ENCODE results near the gene TSGA10IP. TPM values are rescaled to one million over a fixed set of nuclear protein-coding genes. Genes with fewer than 3 reads are reported as not detected.

Gene TSGA10IP
- total and polyA plus RNA-seq, 10 of the 15 experiments (the other 5 are each of a cell fraction or from before 2014, with no cell fraction given): not detected

DNA sequence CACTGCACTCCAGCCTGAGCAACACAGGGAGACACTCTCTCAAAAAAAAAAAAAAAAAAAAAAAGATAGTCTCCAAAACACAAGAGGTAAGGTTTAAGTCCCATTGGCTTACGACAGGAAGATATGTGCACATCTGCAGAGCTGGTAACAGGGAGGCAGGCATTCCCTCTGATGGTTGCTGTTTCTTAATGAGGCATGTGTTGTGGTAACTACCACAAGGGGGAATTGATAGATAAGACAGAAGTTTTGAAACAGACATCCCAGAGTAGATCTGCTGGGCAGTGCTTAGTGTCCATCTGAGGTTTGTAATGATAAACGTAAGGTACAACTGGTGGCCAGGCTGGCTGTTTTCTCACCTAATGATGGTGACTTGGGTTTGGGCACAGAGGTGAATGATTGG is 52.0 kb downstream of the TSGA10IP start:
- ChIA-PET RAD21 (ENCODE audit: unreplicated experiment) (interaction anchor here (0.7 kb wide), 1 partner anchor 285 kb away, joined by 3 read pairs; no protein-coding TSS in a partner anchor), POLR2A (interaction anchor here (0.6 to 0.7 kb wide), 2 partner anchors 13 to 61 kb away, joined by 3 to 4 read pairs; no protein-coding TSS in a partner anchor), SMC1A (ENCODE audit: uncharacterized antibody, unreplicated experiment) (no interaction called here), CTCF (interaction anchor here (0.6 kb wide), 1 partner anchor 47 kb away, joined by 3 read pairs; no protein-coding TSS in a partner anchor)
- no peak for DNase-seq (ENCODE audit: low read depth, low spot score)
- Histone ChIP-seq H4K20me1 (ENCODE audit: control insufficient read depth, insufficient read depth) (no peaks in the 10 kb centered on the region), H3K9ac (ENCODE audit: control insufficient read depth, insufficient read depth, low read length) (no peak overlapping the region), H3K4me3 (no peak overlapping the region), H3K9me3 (replicated peaks; ENCODE audit: control insufficient read depth, insufficient read depth, low read length) (no peaks in the 10 kb centered on the region), H3K27ac (ENCODE audit: control insufficient read depth, insufficient read depth) (no peak overlapping the region), H3K36me3 (ENCODE audit: control insufficient read depth in 2 of 2, insufficient read depth in 2 of 2, low read length in 1 of 2) (peaks cover 17 to 25% of the 10 kb centered on the region in 2 experiments), H3K79me2 (ENCODE audit: control insufficient read depth, insufficient read depth, low read length) (peaks cover 20% of the 10 kb centered on the region), H2AFZ (ENCODE audit: control insufficient read depth, low read depth, low read length) (no peak overlapping the region), H3K4me2 (ENCODE audit: control insufficient read depth, insufficient read depth) (no peak overlapping the region), H3K4me1 (ENCODE audit: control insufficient read depth, insufficient read depth, low read length) (peaks cover 3% of the 10 kb centered on the region), H3K27me3 (replicated peaks in 1 of 2; ENCODE audit: control insufficient read depth in 2 of 2, insufficient read depth in 2 of 2, low read length in 1 of 2) (no peaks in the 10 kb centered on the region)
- BruUV-seq (replicated peaks): no TSS peak
- intact Hi-C loops (cut with micrococcal nuclease; ENCODE audit: unreplicated experiment) (no loop called here), in situ Hi-C loops (cut with MboI) (no loop called here)
- FAIRE-seq: no peak
- WGBS (ENCODE audit: insufficient coverage, insufficient replicate concordance, low lambda C conversion rate, missing lambda C conversion rate): 100% methylated on average over 2 of the region's 2 CpGs
- TF ChIP-seq ZNF207 (IDR thresholded peaks at IDR 0.05; ENCODE audit: borderline replicate concordance): no peak
- no peak for TF ChIP-seq JUND (IDR thresholded peaks at IDR 0.05; ENCODE audit: low read depth, low read length)
- TF ChIP-seq, protein P1, sequence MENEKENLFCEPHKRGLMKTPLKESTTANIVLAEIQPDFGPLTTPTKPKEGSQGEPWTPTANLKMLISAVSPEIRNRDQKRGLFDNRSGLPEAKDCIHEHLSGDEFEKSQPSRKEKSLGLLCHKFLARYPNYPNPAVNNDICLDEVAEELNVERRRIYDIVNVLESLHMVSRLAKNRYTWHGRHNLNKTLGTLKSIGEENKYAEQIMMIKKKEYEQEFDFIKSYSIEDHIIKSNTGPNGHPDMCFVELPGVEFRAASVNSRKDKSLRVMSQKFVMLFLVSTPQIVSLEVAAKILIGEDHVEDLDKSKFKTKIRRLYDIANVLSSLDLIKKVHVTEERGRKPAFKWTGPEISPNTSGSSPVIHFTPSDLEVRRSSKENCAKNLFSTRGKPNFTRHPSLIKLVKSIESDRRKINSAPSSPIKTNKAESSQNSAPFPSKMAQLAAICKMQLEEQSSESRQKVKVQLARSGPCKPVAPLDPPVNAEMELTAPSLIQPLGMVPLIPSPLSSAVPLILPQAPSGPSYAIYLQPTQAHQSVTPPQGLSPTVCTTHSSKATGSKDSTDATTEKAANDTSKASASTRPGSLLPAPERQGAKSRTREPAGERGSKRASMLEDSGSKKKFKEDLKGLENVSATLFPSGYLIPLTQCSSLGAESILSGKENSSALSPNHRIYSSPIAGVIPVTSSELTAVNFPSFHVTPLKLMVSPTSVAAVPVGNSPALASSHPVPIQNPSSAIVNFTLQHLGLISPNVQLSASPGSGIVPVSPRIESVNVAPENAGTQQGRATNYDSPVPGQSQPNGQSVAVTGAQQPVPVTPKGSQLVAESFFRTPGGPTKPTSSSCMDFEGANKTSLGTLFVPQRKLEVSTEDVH (IDR thresholded peaks at IDR 0.05; ENCODE audit: low read depth, partially characterized antibody): no peak
- TF ChIP-seq EED (IDR thresholded peaks at IDR 0.05; ENCODE audit: low read depth): no peak
- TF ChIP-seq SMAD5 (IDR thresholded peaks at IDR 0.05; ENCODE audit: low read depth): no peak
- TF ChIP-seq, protein P2, sequence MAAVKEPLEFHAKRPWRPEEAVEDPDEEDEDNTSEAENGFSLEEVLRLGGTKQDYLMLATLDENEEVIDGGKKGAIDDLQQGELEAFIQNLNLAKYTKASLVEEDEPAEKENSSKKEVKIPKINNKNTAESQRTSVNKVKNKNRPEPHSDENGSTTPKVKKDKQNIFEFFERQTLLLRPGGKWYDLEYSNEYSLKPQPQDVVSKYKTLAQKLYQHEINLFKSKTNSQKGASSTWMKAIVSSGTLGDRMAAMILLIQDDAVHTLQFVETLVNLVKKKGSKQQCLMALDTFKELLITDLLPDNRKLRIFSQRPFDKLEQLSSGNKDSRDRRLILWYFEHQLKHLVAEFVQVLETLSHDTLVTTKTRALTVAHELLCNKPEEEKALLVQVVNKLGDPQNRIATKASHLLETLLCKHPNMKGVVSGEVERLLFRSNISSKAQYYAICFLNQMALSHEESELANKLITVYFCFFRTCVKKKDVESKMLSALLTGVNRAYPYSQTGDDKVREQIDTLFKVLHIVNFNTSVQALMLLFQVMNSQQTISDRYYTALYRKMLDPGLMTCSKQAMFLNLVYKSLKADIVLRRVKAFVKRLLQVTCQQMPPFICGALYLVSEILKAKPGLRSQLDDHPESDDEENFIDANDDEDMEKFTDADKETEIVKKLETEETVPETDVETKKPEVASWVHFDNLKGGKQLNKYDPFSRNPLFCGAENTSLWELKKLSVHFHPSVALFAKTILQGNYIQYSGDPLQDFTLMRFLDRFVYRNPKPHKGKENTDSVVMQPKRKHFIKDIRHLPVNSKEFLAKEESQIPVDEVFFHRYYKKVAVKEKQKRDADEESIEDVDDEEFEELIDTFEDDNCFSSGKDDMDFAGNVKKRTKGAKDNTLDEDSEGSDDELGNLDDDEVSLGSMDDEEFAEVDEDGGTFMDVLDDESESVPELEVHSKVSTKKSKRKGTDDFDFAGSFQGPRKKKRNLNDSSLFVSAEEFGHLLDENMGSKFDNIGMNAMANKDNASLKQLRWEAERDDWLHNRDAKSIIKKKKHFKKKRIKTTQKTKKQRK (IDR thresholded peaks at IDR 0.05; ENCODE audit: low read depth, low read length): no peak
- TF ChIP-seq GATAD2B (conservative IDR thresholded peaks at IDR 0.05; ENCODE audit: low read depth): no peak
- TF ChIP-seq, protein P3, sequence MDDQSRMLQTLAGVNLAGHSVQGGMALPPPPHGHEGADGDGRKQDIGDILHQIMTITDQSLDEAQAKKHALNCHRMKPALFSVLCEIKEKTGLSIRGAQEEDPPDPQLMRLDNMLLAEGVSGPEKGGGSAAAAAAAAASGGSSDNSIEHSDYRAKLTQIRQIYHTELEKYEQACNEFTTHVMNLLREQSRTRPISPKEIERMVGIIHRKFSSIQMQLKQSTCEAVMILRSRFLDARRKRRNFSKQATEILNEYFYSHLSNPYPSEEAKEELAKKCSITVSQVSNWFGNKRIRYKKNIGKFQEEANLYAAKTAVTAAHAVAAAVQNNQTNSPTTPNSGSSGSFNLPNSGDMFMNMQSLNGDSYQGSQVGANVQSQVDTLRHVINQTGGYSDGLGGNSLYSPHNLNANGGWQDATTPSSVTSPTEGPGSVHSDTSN (IDR thresholded peaks at IDR 0.05; ENCODE audit: insufficient replicate concordance, low read depth, low read length): no peak
- TF ChIP-seq, protein P4, sequence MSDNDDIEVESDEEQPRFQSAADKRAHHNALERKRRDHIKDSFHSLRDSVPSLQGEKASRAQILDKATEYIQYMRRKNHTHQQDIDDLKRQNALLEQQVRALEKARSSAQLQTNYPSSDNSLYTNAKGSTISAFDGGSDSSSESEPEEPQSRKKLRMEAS (IDR thresholded peaks at IDR 0.05; ENCODE audit: low read depth, low read length): no peak
- no peak for TF ChIP-seq RBBP5 (conservative IDR thresholded peaks at IDR 0.05)
- TF ChIP-seq, protein P5, sequence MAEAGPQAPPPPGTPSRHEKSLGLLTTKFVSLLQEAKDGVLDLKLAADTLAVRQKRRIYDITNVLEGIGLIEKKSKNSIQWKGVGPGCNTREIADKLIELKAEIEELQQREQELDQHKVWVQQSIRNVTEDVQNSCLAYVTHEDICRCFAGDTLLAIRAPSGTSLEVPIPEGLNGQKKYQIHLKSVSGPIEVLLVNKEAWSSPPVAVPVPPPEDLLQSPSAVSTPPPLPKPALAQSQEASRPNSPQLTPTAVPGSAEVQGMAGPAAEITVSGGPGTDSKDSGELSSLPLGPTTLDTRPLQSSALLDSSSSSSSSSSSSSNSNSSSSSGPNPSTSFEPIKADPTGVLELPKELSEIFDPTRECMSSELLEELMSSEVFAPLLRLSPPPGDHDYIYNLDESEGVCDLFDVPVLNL (IDR thresholded peaks at IDR 0.05; ENCODE audit: low read depth, low read length): no peak
- ATAC-seq: no peak
